HG03045 (cell line): ENCODE measurements around the gene ALG10B.
A peak's percentile ranks its signal among the peaks of the same experiment; 100 is the strongest.
"Not testable (repeated sequence)": the region's sequence is repeated elsewhere in the genome, so short reads cannot be mapped to it uniquely, and the experiment has no call there.

Experiments
- ATAC-seq: cut with Tn5 transposase; IDR thresholded peaks from one replicate; pipeline ENCODE4 v1.9.1; 2021; ENCODE audit warnings: mild to moderate bottlenecking, moderate library complexity; ENCODE audit not compliant: unreplicated experiment

ALG10B gene

GRCh38 chr12:38316391-38317129, at the start of gene ALG10B:
TSS of gene ALG10B (plus strand) at chr12:38316774. CDS start at chr12:38316894, 120 bp downstream.
- ATAC-seq, result peak; percentile 100

GRCh38 chr12:38268612-38269011, 48.0 kb upstream of the ALG10B start:
- ATAC-seq, result no peak

GRCh38 chr12:38269897-38270296, 46.7 kb upstream of the ALG10B start:
- ATAC-seq, result no peak

- no peak for ATAC-seq
Measured at GRCh38 chr12:38279756-38280155, 36.8 kb upstream of the ALG10B start.

GRCh38 chr12:38282886-38283285, 33.7 kb upstream of the ALG10B start:
- no peak for ATAC-seq

- ATAC-seq, result no peak
Measured at GRCh38 chr12:38289396-38289795, 27.2 kb upstream of the ALG10B start.

GRCh38 chr12:38291160-38291559, 25.4 kb upstream of the ALG10B start:
- ATAC-seq, result no peak

GRCh38 chr12:38302972-38303371, 13.6 kb upstream of the ALG10B start:
- not testable (repeated sequence) for ATAC-seq

- not testable (repeated sequence) for ATAC-seq
Measured at GRCh38 chr12:38321966-38322365, 5.4 kb downstream of the ALG10B start.

- no peak for ATAC-seq
Measured at GRCh38 chr12:38324912-38325311, 8.3 kb downstream of the ALG10B start.

GRCh38 chr12:38327356-38327755, 10.8 kb downstream of the ALG10B start:
- no peak for ATAC-seq

- no peak for ATAC-seq
Measured at GRCh38 chr12:38328306-38328895, 11.8 kb downstream of the ALG10B start.

GRCh38 chr12:38330414-38330813, 13.8 kb downstream of the ALG10B start:
- ATAC-seq, result not testable (repeated sequence)

- ATAC-seq, result no peak
Measured at GRCh38 chr12:38332814-38333213, 16.2 kb downstream of the ALG10B start.

- ATAC-seq, result no peak
Measured at GRCh38 chr12:38342444-38342843, 25.9 kb downstream of the ALG10B start.

GRCh38 chr12:38343256-38343655, 26.7 kb downstream of the ALG10B start:
- ATAC-seq, result not testable (repeated sequence)

GRCh38 chr12:38343916-38344315, 27.3 kb downstream of the ALG10B start:
- not testable (repeated sequence) for ATAC-seq

GRCh38 chr12:38350342-38351174, 34.0 kb downstream of the ALG10B start:
- ATAC-seq, result peak; percentile 99

GRCh38 chr12:38351175-38351508, 34.6 kb downstream of the ALG10B start:
- ATAC-seq, result not testable (repeated sequence)

- ATAC-seq, result no peak
Measured at GRCh38 chr12:38367506-38367905, 50.9 kb downstream of the ALG10B start.

- no peak for ATAC-seq
Measured at GRCh38 chr12:38370311-38370710, 53.7 kb downstream of the ALG10B start.

- no peak for ATAC-seq
Measured at GRCh38 chr12:38373784-38374183, 57.2 kb downstream of the ALG10B start.
